Activated naive CD4-positive, alpha-beta T cell treated with anti-CD3 and anti-CD28 coated beads, Interleukin-2, amount 10 ng/mL, durations not matched to agents 7 days and 5 days (primary cell): ENCODE measurements around the gene PFKL.
"Not testable (repeated sequence)": the region's sequence is repeated elsewhere in the genome, so short reads cannot be mapped to it uniquely, and the experiment has no call there.

Experiments used
- CTCF ChIA-PET: fragments of 350-600 bp; sonication (Branson Sonifier 250); formaldehyde crosslinking; loops from one replicate; lab custom pipeline; 2021; ENCODE audit warnings: antibody characterized with exemption; lab: Charles Lee
- DNase-seq: peaks from one replicate; pipeline ENCODE4 v3.0.0-alpha.2; 2020
- H3K27ac Mint-ChIP-seq: one replicate; pipeline ENCODE4 v1.8.0; 2021; ENCODE audit warnings: mild to moderate bottlenecking, moderate library complexity, mixed read lengths
- H3K27me3 Mint-ChIP-seq: one replicate; pipeline ENCODE4 v1.8.0; 2021; ENCODE audit warnings: mild to moderate bottlenecking, mixed read lengths
- H3K36me3 Mint-ChIP-seq: one replicate; pipeline ENCODE4 v1.8.0; 2021; ENCODE audit warnings: mixed read lengths
- H3K4me1 Mint-ChIP-seq: one replicate; pipeline ENCODE4 v1.8.0; 2021; ENCODE audit warnings: mixed read lengths
- H3K4me3 Mint-ChIP-seq: one replicate; pipeline ENCODE4 v1.8.0; 2021; ENCODE audit warnings: mild to moderate bottlenecking, moderate library complexity, mixed read lengths
- H3K9me3 Mint-ChIP-seq: one replicate; pipeline ENCODE4 v1.8.0; 2021; ENCODE audit warnings: mixed read lengths

Gene PFKL

DNA sequence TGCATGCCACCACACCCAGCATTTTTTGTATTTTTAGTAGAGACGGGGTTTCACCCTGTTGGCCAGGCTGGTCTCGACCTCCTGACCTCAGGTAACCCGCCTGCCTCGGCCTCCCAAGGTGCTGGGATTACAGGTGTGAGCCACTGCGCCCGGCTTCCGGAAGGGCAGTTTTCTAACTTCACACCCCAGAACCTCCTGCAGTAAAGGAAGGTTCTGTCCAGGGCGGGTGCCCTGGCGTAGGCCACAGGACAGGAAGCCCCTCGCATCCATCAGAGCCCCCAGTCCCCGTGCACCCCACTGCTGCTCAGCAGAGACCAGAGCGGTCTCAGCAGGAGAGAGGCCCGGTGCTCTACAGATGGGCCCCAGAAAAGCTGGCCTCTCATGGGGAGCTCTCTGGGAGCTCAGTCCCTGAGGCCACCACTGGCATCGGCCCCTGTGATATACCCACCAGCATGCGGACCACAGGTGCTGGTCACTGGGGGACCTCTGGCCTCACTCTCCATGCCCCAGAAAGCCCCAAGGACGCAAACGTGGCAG lies 34.1 kb upstream of the PFKL start:
- Mint-ChIP-seq H3K4me1 (no peaks in the 10 kb centered on the region), H3K9me3 (no peaks in the 10 kb centered on the region), H3K27me3 (peaks cover 4% of the 10 kb centered on the region), H3K36me3 (no peaks in the 10 kb centered on the region), H3K27ac (no peak overlapping the region), H3K4me3 (no peak overlapping the region)
- CTCF ChIA-PET: no interaction called here
- DNase-seq: no peak

DNA sequence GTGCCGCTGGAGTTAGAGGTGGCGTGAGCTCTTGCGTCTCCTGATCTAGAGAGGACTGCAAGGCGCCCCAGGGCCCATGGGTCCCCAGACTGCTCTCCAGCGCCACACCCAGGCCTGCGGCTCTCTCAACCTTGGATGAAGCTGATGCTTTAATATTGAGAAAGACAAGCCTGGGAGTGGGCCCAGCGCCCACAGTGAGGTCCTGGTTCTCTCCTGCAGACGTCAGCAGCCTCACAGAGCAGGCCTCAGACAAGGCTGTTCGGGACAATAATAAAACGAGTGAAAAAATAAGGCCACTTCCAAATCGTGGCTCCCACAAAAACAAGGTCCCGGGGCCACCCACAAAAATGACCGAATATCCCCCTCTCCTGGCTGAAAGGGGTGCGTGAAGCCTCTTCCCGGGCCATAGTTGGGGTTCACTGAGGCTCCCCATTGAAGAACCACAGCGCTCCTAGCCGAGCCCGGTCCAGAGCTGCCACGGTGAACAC lies 32.2 kb upstream of the PFKL start:
- Mint-ChIP-seq H3K4me3 (no peak overlapping the region), H3K27ac (no peak overlapping the region), H3K9me3 (no peaks in the 10 kb centered on the region), H3K4me1 (no peaks in the 10 kb centered on the region), H3K36me3 (no peaks in the 10 kb centered on the region), H3K27me3 (peaks cover 7% of the 10 kb centered on the region)
- peak; percentile 50 for DNase-seq
- CTCF ChIA-PET: interaction anchor here (0.6 to 2.4 kb wide), 2 partner anchors 30 to 86 kb away, joined by 3 to 14 read pairs; partner anchors contain the start of gene TRPM2

GRCh38 chr21:44269090-44269489 lies 30.8 kb upstream of the PFKL start:
- Mint-ChIP-seq H3K9me3 (no peaks in the 10 kb centered on the region), H3K27ac (no peak overlapping the region), H3K4me3 (no peak overlapping the region), H3K27me3 (peaks cover 9% of the 10 kb centered on the region), H3K4me1 (no peaks in the 10 kb centered on the region), H3K36me3 (no peaks in the 10 kb centered on the region)
- CTCF ChIA-PET: interaction anchor here (1.5 to 2.4 kb wide), 2 partner anchors 28 kb away, joined by 5 to 14 read pairs; no protein-coding TSS in a partner anchor
- DNase-seq: no peak

GRCh38 chr21:44271558-44272283 lies 28.1 kb upstream of the PFKL start:
- Mint-ChIP-seq H3K4me3 (no peak overlapping the region), H3K36me3 (no peaks in the 10 kb centered on the region), H3K27me3 (peaks cover 32% of the 10 kb centered on the region), H3K9me3 (no peaks in the 10 kb centered on the region), H3K4me1 (no peaks in the 10 kb centered on the region), H3K27ac (no peak overlapping the region)
- DNase-seq: no peak
- CTCF ChIA-PET: no interaction called here

DNA sequence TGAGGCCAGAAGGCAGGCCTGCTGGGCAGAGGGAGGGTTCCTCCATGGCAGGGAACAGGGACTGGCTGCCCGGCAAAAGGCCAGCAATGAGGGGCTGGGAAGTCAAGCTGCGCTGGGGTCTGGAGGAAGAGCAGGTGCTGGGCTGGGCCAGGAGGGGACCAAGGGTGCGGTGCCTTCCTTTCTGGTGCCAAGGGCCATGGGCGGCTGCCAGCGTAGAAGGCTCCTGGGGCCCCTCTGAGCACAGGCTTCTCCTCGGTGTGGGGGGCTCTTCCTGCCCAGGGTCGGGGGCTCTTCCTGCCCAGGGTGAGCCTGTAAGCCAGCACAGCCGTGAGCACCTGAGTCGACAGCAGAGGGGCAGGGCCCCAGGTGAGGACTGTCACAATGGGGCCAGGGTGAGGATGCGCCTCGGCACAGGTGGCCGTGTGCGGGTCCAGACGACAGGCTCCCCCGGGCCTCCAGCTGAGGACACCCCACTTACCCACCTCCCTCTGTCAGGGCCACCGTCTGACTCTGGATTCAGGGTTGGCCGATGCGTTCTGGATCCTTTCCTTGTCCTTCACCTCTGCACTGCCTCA lies 27.5 kb upstream of the PFKL start:
- no peak overlapping the region for H3K4me3 Mint-ChIP-seq

GRCh38 chr21:44273046-44273445 lies 26.8 kb upstream of the PFKL start:
- Mint-ChIP-seq H3K27ac (no peak overlapping the region), H3K4me3 (no peak overlapping the region), H3K27me3 (peaks cover 42% of the 10 kb centered on the region), H3K36me3 (no peaks in the 10 kb centered on the region), H3K9me3 (no peaks in the 10 kb centered on the region), H3K4me1 (no peaks in the 10 kb centered on the region)
- CTCF ChIA-PET: no interaction called here
- no peak for DNase-seq

More for the DNA sequence above, 27.5 kb upstream of the PFKL start:
- Mint-ChIP-seq H3K27me3 (peaks cover 37% of the 10 kb centered on the region), H3K4me1 (no peaks in the 10 kb centered on the region), H3K27ac (no peak overlapping the region), H3K9me3 (no peaks in the 10 kb centered on the region), H3K36me3 (no peaks in the 10 kb centered on the region)
- no peak for DNase-seq
- CTCF ChIA-PET: interaction anchor here (0.6 kb wide), 1 partner anchor 521 kb away, joined by 3 read pairs; no protein-coding TSS in a partner anchor

GRCh38 chr21:44275041-44275440 lies 24.8 kb upstream of the PFKL start:
- Mint-ChIP-seq H3K27me3 (peaks cover 45% of the 10 kb centered on the region), H3K4me3 (no peak overlapping the region), H3K4me1 (no peaks in the 10 kb centered on the region), H3K27ac (no peak overlapping the region), H3K36me3 (no peaks in the 10 kb centered on the region), H3K9me3 (no peaks in the 10 kb centered on the region)
- no peak for DNase-seq
- CTCF ChIA-PET: no interaction called here

- Mint-ChIP-seq H3K27me3 (peaks cover 53% of the 10 kb centered on the region), H3K4me3 (no peak overlapping the region), H3K27ac (no peak overlapping the region), H3K4me1 (no peaks in the 10 kb centered on the region), H3K9me3 (no peaks in the 10 kb centered on the region), H3K36me3 (no peaks in the 10 kb centered on the region)
- CTCF ChIA-PET: no interaction called here
- no peak for DNase-seq
Measured at GRCh38 chr21:44279354-44280260, 20.2 kb upstream of the PFKL start.

- CTCF ChIA-PET: no interaction called here
- no peaks in the 10 kb centered on the region for H3K9me3 Mint-ChIP-seq
Measured at GRCh38 chr21:44281801-44282200, 18.1 kb upstream of the PFKL start.

DNA sequence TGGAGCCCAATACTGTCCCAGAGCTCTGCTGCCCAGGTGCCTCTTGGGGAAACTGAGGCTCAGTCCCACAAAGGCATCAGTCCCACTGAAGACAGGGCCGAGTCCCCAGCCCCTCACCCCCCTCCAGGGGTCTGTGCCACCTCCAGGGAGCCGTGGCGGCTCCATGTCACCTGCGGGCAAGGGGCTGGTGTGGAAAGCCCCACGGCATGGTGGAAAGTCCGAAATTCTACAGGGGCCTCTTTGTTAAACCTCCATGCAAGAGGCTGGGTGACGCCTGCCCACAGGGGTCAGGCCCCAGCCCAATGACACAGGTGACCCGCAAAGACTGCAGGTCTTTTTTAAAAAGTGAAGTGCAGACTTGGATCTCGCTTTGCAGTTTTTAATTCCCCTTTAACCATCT lies 17.5 kb upstream of the PFKL start:
- Mint-ChIP-seq H3K27ac (no peak overlapping the region), H3K4me1 (no peaks in the 10 kb centered on the region), H3K9me3 (no peaks in the 10 kb centered on the region), H3K4me3 (no peak overlapping the region), H3K36me3 (no peaks in the 10 kb centered on the region), H3K27me3 (peaks cover 52% of the 10 kb centered on the region)
- DNase-seq: no peak
- CTCF ChIA-PET: no interaction called here

More at GRCh38 chr21:44281801-44282200, 18.1 kb upstream of the PFKL start:
- no peak overlapping the region for H3K4me3 Mint-ChIP-seq
- H3K27me3 Mint-ChIP-seq: peaks cover 54% of the 10 kb centered on the region
- DNase-seq: no peak
- no peaks in the 10 kb centered on the region for H3K36me3 Mint-ChIP-seq
- H3K4me1 Mint-ChIP-seq: no peaks in the 10 kb centered on the region
- no peak overlapping the region for H3K27ac Mint-ChIP-seq

DNA sequence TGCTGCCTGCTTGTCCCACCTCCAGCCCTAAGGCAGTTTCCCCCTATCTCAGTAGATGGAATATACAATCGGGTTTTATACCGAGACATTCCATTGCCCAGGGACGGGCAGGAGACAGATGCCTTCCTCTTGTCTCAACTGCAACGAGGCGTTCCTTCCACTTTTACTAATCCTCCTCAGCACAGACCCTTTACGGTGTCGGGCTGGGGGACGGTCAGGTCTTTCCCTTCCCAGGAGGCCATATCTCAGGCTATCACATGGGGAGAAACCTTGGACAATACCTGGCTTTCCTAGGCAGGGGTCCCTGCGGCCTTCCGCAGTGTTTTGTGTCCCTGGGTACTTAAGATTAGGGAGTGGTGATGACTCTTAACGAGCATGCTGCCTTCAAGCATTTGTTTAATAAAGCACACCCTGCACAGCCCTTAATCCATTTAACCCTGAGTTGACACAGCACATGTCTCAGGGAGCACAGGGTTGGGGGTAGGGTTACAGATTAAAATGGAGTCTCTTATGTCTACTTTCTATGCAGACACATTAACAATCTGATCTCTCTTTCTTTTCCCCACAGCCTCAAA lies 16.6 kb upstream of the PFKL start:
- H3K4me1 Mint-ChIP-seq, H3K27ac Mint-ChIP-seq, H3K9me3 Mint-ChIP-seq, H3K36me3 Mint-ChIP-seq, H3K4me3 Mint-ChIP-seq, DNase-seq, CTCF ChIA-PET: not testable (repeated sequence)
- peaks cover 53% of the 10 kb centered on the region for H3K27me3 Mint-ChIP-seq

DNA sequence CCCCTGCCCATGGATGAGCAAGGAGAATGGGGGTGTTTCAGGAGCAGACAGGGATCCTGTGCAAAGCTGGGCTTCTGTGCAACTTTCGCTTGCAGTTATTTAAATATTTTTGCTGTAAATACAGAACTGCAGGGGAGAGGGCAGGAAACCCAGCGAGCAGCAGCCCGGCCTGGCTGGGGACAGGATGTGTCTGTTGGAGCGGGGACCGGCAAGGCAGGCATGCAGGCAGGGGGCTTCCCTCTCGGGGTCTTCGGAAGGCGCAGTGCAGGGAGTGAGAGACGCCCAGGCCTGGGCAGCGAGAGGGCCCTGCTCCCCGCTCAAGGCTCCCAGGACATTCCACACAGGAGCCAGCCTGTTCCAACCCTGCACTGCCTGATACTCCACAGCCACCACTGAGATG lies 15.9 kb upstream of the PFKL start:
- H3K27me3 Mint-ChIP-seq: peaks cover 59% of the 10 kb centered on the region
- no peak overlapping the region for H3K4me3 Mint-ChIP-seq
- DNase-seq: no peak
- H3K9me3 Mint-ChIP-seq: no peaks in the 10 kb centered on the region
- H3K4me1 Mint-ChIP-seq: no peaks in the 10 kb centered on the region
- H3K36me3 Mint-ChIP-seq: no peaks in the 10 kb centered on the region
- no peak overlapping the region for H3K27ac Mint-ChIP-seq
- CTCF ChIA-PET: no interaction called here

- no peak for DNase-seq
- Mint-ChIP-seq H3K4me1 (no peaks in the 10 kb centered on the region), H3K27ac (no peak within 1 kb of the TSS), H3K36me3 (no peaks in the 10 kb centered on the region), H3K9me3 (no peaks in the 10 kb centered on the region), H3K4me3 (no peak within 1 kb of the TSS), H3K27me3 (peaks cover 71% of the 10 kb centered on the region)
- CTCF ChIA-PET: no interaction called here
Measured at GRCh38 chr21:44285138-44285992, 14.5 kb upstream of the PFKL start, which contains the start of gene AIRE. Gene AIRE, plus strand, starts transcription at chr21:44285876. Its CDS starts 131 bp downstream, at chr21:44286007.
